Liver (tissue), 3 donors: Measurements from ENCODE around the gene GPR65.

Experiments
- CTCF ChIP-seq: fragments of 150-350 bp; IDR thresholded peaks from 2 replicates; pipeline ENCODE4 v1.5.1; 2017; ENCODE audit warnings: improper control_type of control experiment, low read depth, low read length; ENCODE audit not compliant: missing input control
- EGR1 ChIP-seq, 2 donors: IDR thresholded peaks; 2 replicates each; pipeline ENCODE4 v1.6.1; 2016 to 2018; ENCODE audit warnings: antibody characterized with exemption in 2 of 2, low read depth in 2 of 2
- RAD21 ChIP-seq, 2 donors: IDR thresholded peaks; 2 replicates each; pipeline ENCODE4 v1.6.1; 2016; ENCODE audit warnings: antibody characterized with exemption in 2 of 2, mild to moderate bottlenecking in 2 of 2
- SP1 ChIP-seq: IDR thresholded peaks from 2 replicates; pipeline ENCODE4 v1.6.1; 2018; ENCODE audit warnings: antibody characterized with exemption, mild to moderate bottlenecking
- TAF1 ChIP-seq: conservative IDR thresholded peaks from 2 replicates; pipeline ENCODE4 v1.6.1; 2016; ENCODE audit warnings: antibody characterized with exemption, mild to moderate bottlenecking
- donor health status: healthy.
- donor health status: healthy.

GRCh38 chr14:87989221-87989955, 15.5 kb upstream of the GPR65 start:
- TF ChIP-seq TAF1, result no peak
- no peak for TF ChIP-seq CTCF
- TF ChIP-seq RAD21 (IDR thresholded peaks at IDR 0.05), result no peak
- TF ChIP-seq SP1, result no peak
- no peak for TF ChIP-seq EGR1 (IDR thresholded peaks at IDR 0.05; ENCODE audit: low read depth in 2 of 2)
